NT2/D1 (cell line): ENCODE results near the gene ZBTB46.

ENCODE experiments used
- DNase-seq: peaks from one replicate; pipeline ENCODE4 v3.0.0-alpha.2; 2011; ENCODE audit warnings: low read depth, low spot score
- H3K27me3 ChIP-seq: 2 replicates; pipeline ENCODE4 v1.6.0; 2011; ENCODE audit warnings: mild to moderate bottlenecking; ENCODE audit not compliant: insufficient read length, insufficient read depth
- H3K36me3 ChIP-seq: 2 replicates; pipeline ENCODE4 v1.6.1; 2011; ENCODE audit warnings: mild to moderate bottlenecking, low read length, mixed read lengths; ENCODE audit not compliant: insufficient read depth, insufficient read length
- H3K4me1 ChIP-seq: 2 replicates; pipeline ENCODE4 v1.5.1; 2011; ENCODE audit not compliant: insufficient read depth, insufficient read length
- H3K4me3 ChIP-seq: 2 replicates; pipeline ENCODE4 v1.5.1; 2011; ENCODE audit warnings: low read depth; ENCODE audit not compliant: insufficient read length
- H3K9ac ChIP-seq: 2 replicates; pipeline ENCODE4 v1.6.0; 2011; ENCODE audit warnings: low read depth; ENCODE audit not compliant: insufficient read length
- H3K9me3 ChIP-seq: 2 replicates; pipeline ENCODE4 v1.5.1; 2011; ENCODE audit warnings: mild to moderate bottlenecking, low read length; ENCODE audit not compliant: insufficient read depth
- SUZ12 ChIP-seq: IDR thresholded peaks from 2 replicates; pipeline ENCODE4 v1.6.1; 2011; ENCODE audit not compliant: insufficient read length, insufficient read depth; ENCODE audit errors: extremely low read depth
- YY1 ChIP-seq: IDR thresholded peaks from 2 replicates; pipeline ENCODE4 v1.6.1; 2011; ENCODE audit not compliant: insufficient read length, insufficient read depth
- ZNF274 ChIP-seq: IDR thresholded peaks from 2 replicates; pipeline ENCODE4 v1.6.1; 2011; ENCODE audit warnings: mild to moderate bottlenecking, low read depth, low read length

Gene ZBTB46

GRCh38 chr20:63768591-63769515 is 62.2 kb downstream of the ZBTB46 start:
- no peaks in the 10 kb centered on the region for H3K27me3 ChIP-seq
- DNase-seq = no peak
- H3K4me1 ChIP-seq = peaks cover 11% of the 10 kb centered on the region
- no peaks in the 10 kb centered on the region for H3K9me3 ChIP-seq
- no peak overlapping the region for H3K9ac ChIP-seq
- no peak for TF ChIP-seq YY1
- no peak overlapping the region for H3K4me3 ChIP-seq
- H3K36me3 ChIP-seq = peaks cover 44% of the 10 kb centered on the region

- Histone ChIP-seq H3K36me3 (peaks cover 50% of the 10 kb centered on the region), H3K27me3 (no peaks in the 10 kb centered on the region), H3K4me3 (no peak overlapping the region), H3K4me1 (peaks cover 4% of the 10 kb centered on the region), H3K9ac (no peak overlapping the region), H3K9me3 (no peaks in the 10 kb centered on the region)
- TF ChIP-seq SUZ12 (no peak), ZNF274 (no peak), YY1 (no peak)
- DNase-seq = no peak
These were observed 63.2 kb downstream of the ZBTB46 start for GRCh38 chr20:63767886-63768285.

- peaks cover 2% of the 10 kb centered on the region for H3K4me1 ChIP-seq
- DNase-seq = no peak
- no peaks in the 10 kb centered on the region for H3K9me3 ChIP-seq
- no peaks in the 10 kb centered on the region for H3K27me3 ChIP-seq
- no peak overlapping the region for H3K4me3 ChIP-seq
- no peak for TF ChIP-seq ZNF274
- no peak for TF ChIP-seq YY1
- no peak for TF ChIP-seq SUZ12
- peaks cover 50% of the 10 kb centered on the region for H3K36me3 ChIP-seq
- H3K9ac ChIP-seq = no peak overlapping the region
These were observed 63.6 kb downstream of the ZBTB46 start for GRCh38 chr20:63767456-63767855.

- peaks cover 50% of the 10 kb centered on the region for H3K36me3 ChIP-seq
- TF ChIP-seq YY1 (no peak), SUZ12 (no peak), ZNF274 (no peak)
- H3K9me3 ChIP-seq = no peaks in the 10 kb centered on the region
- H3K27me3 ChIP-seq = no peaks in the 10 kb centered on the region
- H3K4me3 ChIP-seq = no peak overlapping the region
- DNase-seq = no peak
- H3K9ac ChIP-seq = no peak overlapping the region
- H3K4me1 ChIP-seq = peaks cover 2% of the 10 kb centered on the region
These were observed 64.2 kb downstream of the ZBTB46 start for GRCh38 chr20:63766695-63767426.

- no peak overlapping the region for H3K4me3 ChIP-seq
- peaks cover 50% of the 10 kb centered on the region for H3K36me3 ChIP-seq
- H3K9ac ChIP-seq = no peak overlapping the region
- DNase-seq = no peak
- TF ChIP-seq SUZ12 (no peak), YY1 (no peak), ZNF274 (no peak)
- peaks cover 2% of the 10 kb centered on the region for H3K4me1 ChIP-seq
- no peaks in the 10 kb centered on the region for H3K9me3 ChIP-seq
- H3K27me3 ChIP-seq = no peaks in the 10 kb centered on the region
These were observed 65.2 kb downstream of the ZBTB46 start for GRCh38 chr20:63765902-63766301.

- Histone ChIP-seq H3K4me1 (peaks cover 2% of the 10 kb centered on the region), H3K9me3 (no peaks in the 10 kb centered on the region), H3K36me3 (peaks cover 44% of the 10 kb centered on the region), H3K9ac (no peak overlapping the region), H3K27me3 (no peaks in the 10 kb centered on the region), H3K4me3 (no peak overlapping the region)
- TF ChIP-seq YY1 (no peak), SUZ12 (no peak), ZNF274 (no peak)
- no peak for DNase-seq
These were observed 65.8 kb downstream of the ZBTB46 start for GRCh38 chr20:63765082-63765873.
